SU-DHL-6 (cell line): ENCODE data around the gene VWF.

Source experiments
- H2AFZ ChIP-seq: fragments of 200-600 bp; sonication (generic); 2 replicates; pipeline ENCODE4 v1.6.1; 2014; ENCODE audit warnings: low read depth, mild to moderate bottlenecking, moderate library complexity, mixed read lengths, antibody characterized with exemption, low read length; ENCODE audit not compliant: severe bottlenecking
- H3F3A ChIP-seq: fragments of 200-600 bp; shearing (Covaris generic); 2 replicates; pipeline ENCODE4 v1.6.0; 2016; ENCODE audit warnings: antibody characterized with exemption, mild to moderate bottlenecking; ENCODE audit not compliant: insufficient read depth
- H3K27ac ChIP-seq: fragments of 200-600 bp; sonication (generic); 2 replicates; pipeline ENCODE4 v1.5.1; 2016; ENCODE audit warnings: low read depth, mild to moderate bottlenecking, low read length, moderate library complexity, mixed read lengths
- H3K27me3 ChIP-seq: fragments of 200-600 bp; sonication (generic), shearing (Covaris generic); 2 replicates; pipeline ENCODE4 v1.6.0; 2014; ENCODE audit warnings: mild to moderate bottlenecking, low read length
- H3K36me3 ChIP-seq: fragments of 200-600 bp; sonication (generic); 2 replicates; pipeline ENCODE4 v1.6.1; 2014; ENCODE audit warnings: mild to moderate bottlenecking, low read length, mixed read lengths
- H3K4me2 ChIP-seq: fragments of 300-600, 200-600 bp; shearing (Covaris generic), sonication (generic); 2 replicates; pipeline ENCODE4 v1.6.0; 2014; ENCODE audit warnings: low read length, low read depth, mild to moderate bottlenecking; ENCODE audit not compliant: poor library complexity, severe bottlenecking
- H3K4me3 ChIP-seq: fragments of 200-600 bp; sonication (generic); 2 replicates; pipeline ENCODE4 v1.5.1; 2014; ENCODE audit warnings: antibody characterized with exemption, low read length, mild to moderate bottlenecking, mixed read lengths; ENCODE audit not compliant: insufficient read depth, poor library complexity, severe bottlenecking
- H3K79me2 ChIP-seq: fragments of 200-600 bp; sonication (generic); 2 replicates; pipeline ENCODE4 v1.6.1; 2014; ENCODE audit warnings: mild to moderate bottlenecking, low read length, moderate library complexity; ENCODE audit not compliant: insufficient read depth
- H3K9ac ChIP-seq: fragments of 200-600 bp; sonication (generic); 2 replicates; pipeline ENCODE4 v1.7.0; 2014; ENCODE audit warnings: mild to moderate bottlenecking, low read length
- H3K9me2 ChIP-seq: fragments of 200-600 bp; sonication (generic); replicated peaks from 2 replicates; pipeline ENCODE4 v1.6.1; 2014; ENCODE audit warnings: low read length; ENCODE audit not compliant: insufficient read depth
- H3K9me3 ChIP-seq: fragments of 200-600 bp; sonication (generic); 2 replicates; pipeline ENCODE4 v1.6.1; 2014; ENCODE audit warnings: low read length, mixed read lengths; ENCODE audit not compliant: insufficient read depth
- H4K20me1 ChIP-seq: fragments of 200-600 bp; sonication (generic); 2 replicates; pipeline ENCODE4 v1.6.1; 2014; ENCODE audit warnings: low read depth, mild to moderate bottlenecking, antibody characterized with exemption, low read length, moderate library complexity, mixed read lengths
- CTCF ChIP-seq: fragments of 200-600 bp; sonication (generic); IDR thresholded peaks from one replicate; pipeline ENCODE4 v1.5.1; 2017; ENCODE audit warnings: antibody characterized with exemption, mild to moderate bottlenecking, low read length, moderate library complexity; ENCODE audit not compliant: insufficient read depth, poor library complexity, severe bottlenecking
- EZH2phosphoT487 ChIP-seq: fragments of 200-600 bp; sonication (generic), shearing (Covaris generic); conservative IDR thresholded peaks from 2 replicates; pipeline ENCODE4 v1.6.1; 2018; ENCODE audit warnings: mild to moderate bottlenecking, antibody characterized with exemption, low read length, moderate library complexity, mixed read lengths

The VWF gene

GRCh38 chr12:5944688-5945070 lies 179.8 kb downstream of the VWF start:
- no peaks in the 10 kb centered on the region for H3K36me3 ChIP-seq
- H3K79me2 ChIP-seq: no peaks in the 10 kb centered on the region
- no peak overlapping the region for H3K4me3 ChIP-seq
- H3K4me2 ChIP-seq: no peak overlapping the region
- no peaks in the 10 kb centered on the region for H3K9me3 ChIP-seq
- H3K9me2 ChIP-seq: no peaks in the 10 kb centered on the region
- no peaks in the 10 kb centered on the region for H3K27me3 ChIP-seq
- H4K20me1 ChIP-seq: no peaks in the 10 kb centered on the region
- no peak overlapping the region for H3K27ac ChIP-seq
- TF ChIP-seq CTCF (no peak), EZH2phosphoT487 (no peak)
- H2AFZ ChIP-seq: no peak overlapping the region
- no peaks in the 10 kb centered on the region for H3F3A ChIP-seq
- no peak overlapping the region for H3K9ac ChIP-seq

- no peaks in the 10 kb centered on the region for H3K9me2 ChIP-seq
- no peaks in the 10 kb centered on the region for H3F3A ChIP-seq
- no peaks in the 10 kb centered on the region for H3K36me3 ChIP-seq
- no peaks in the 10 kb centered on the region for H4K20me1 ChIP-seq
- H3K4me2 ChIP-seq: no peak overlapping the region
- no peak for TF ChIP-seq EZH2phosphoT487
- no peak for TF ChIP-seq CTCF
- H3K27me3 ChIP-seq: no peaks in the 10 kb centered on the region
- H3K9ac ChIP-seq: no peak overlapping the region
- H3K27ac ChIP-seq: no peak overlapping the region
- no peaks in the 10 kb centered on the region for H3K79me2 ChIP-seq
- H3K9me3 ChIP-seq: no peaks in the 10 kb centered on the region
- H2AFZ ChIP-seq: no peak overlapping the region
- H3K4me3 ChIP-seq: no peak overlapping the region
These were observed 180.4 kb downstream of the VWF start for GRCh38 chr12:5944053-5944452.

GRCh38 chr12:5941907-5942306 lies 182.6 kb downstream of the VWF start:
- Histone ChIP-seq H3K27ac (no peak overlapping the region), H3K27me3 (no peaks in the 10 kb centered on the region)

More at GRCh38 chr12:5941907-5942306, 182.6 kb downstream of the VWF start:
- no peak overlapping the region for H3K4me3 ChIP-seq
- H3K36me3 ChIP-seq: no peaks in the 10 kb centered on the region
- no peak overlapping the region for H3K9ac ChIP-seq
- H4K20me1 ChIP-seq: no peaks in the 10 kb centered on the region
- H3K9me3 ChIP-seq: no peaks in the 10 kb centered on the region
- H3F3A ChIP-seq: no peaks in the 10 kb centered on the region
- H3K79me2 ChIP-seq: no peaks in the 10 kb centered on the region
- H2AFZ ChIP-seq: no peak overlapping the region
- H3K4me2 ChIP-seq: no peak overlapping the region
- no peaks in the 10 kb centered on the region for H3K9me2 ChIP-seq
- TF ChIP-seq EZH2phosphoT487: no peak
- no peak for TF ChIP-seq CTCF
